Nephron progenitor cell (in vitro differentiated cells): ENCODE results near the gene MYBL2.
"Not testable (repeated sequence)": the region's sequence is repeated elsewhere in the genome, so short reads cannot be mapped to it uniquely, and the experiment has no call there.

ENCODE experiments used
- DNase-seq: peaks from one replicate; pipeline ENCODE4 v3.0.0; 2021
- H3K27ac Mint-ChIP-seq: 2 replicates; pipeline ENCODE4 v1.8.0; 2021; ENCODE audit warnings: mild to moderate bottlenecking, moderate library complexity, mixed read lengths
- H3K27me3 Mint-ChIP-seq: 2 replicates; pipeline ENCODE4 v1.8.0; 2021; ENCODE audit warnings: mild to moderate bottlenecking, low read depth, mixed read lengths; ENCODE audit not compliant: poor library complexity
- H3K36me3 Mint-ChIP-seq: 2 replicates; pipeline ENCODE4 v1.8.0; 2021; ENCODE audit warnings: low read depth, mixed read lengths
- H3K4me1 Mint-ChIP-seq: 2 replicates; pipeline ENCODE4 v1.8.0; 2021; ENCODE audit warnings: mixed read lengths
- H3K4me3 Mint-ChIP-seq: 2 replicates; pipeline ENCODE4 v1.8.0; 2021; ENCODE audit warnings: mild to moderate bottlenecking, moderate library complexity, mixed read lengths
- H3K9me3 Mint-ChIP-seq: 2 replicates; pipeline ENCODE4 v1.8.0; 2021; ENCODE audit warnings: mild to moderate bottlenecking, moderate library complexity, mixed read lengths
- CTCF ChIP-seq: fragments of 200-600 bp; sonication (generic); IDR thresholded peaks from 2 replicates; pipeline ENCODE4 v1.5.0; 2021; ENCODE audit warnings: antibody characterized with exemption

MYBL2 gene

GRCh38 chr20:43751167-43752050 is 84.5 kb downstream of the MYBL2 start:
- DNase-seq = no peak
- Mint-ChIP-seq H3K27ac (no peak overlapping the region), H3K27me3 (peaks cover 25% of the 10 kb centered on the region), H3K4me3 (no peak overlapping the region), H3K36me3 (no peaks in the 10 kb centered on the region), H3K9me3 (peaks cover 5% of the 10 kb centered on the region), H3K4me1 (peaks cover 4% of the 10 kb centered on the region)
- TF ChIP-seq CTCF = no peak

- Mint-ChIP-seq H3K4me3 (no peak overlapping the region), H3K27me3 (peaks cover 27% of the 10 kb centered on the region), H3K27ac (no peak overlapping the region), H3K4me1 (no peaks in the 10 kb centered on the region), H3K36me3 (no peaks in the 10 kb centered on the region), H3K9me3 (peaks cover 5% of the 10 kb centered on the region)
- TF ChIP-seq CTCF = no peak
- DNase-seq = no peak
Measured at GRCh38 chr20:43752051-43752360, 85.1 kb downstream of the MYBL2 start.

- Mint-ChIP-seq H3K4me3 (no peak overlapping the region), H3K36me3 (no peaks in the 10 kb centered on the region), H3K27ac (no peak overlapping the region), H3K27me3 (peaks cover 27% of the 10 kb centered on the region), H3K9me3 (peaks cover 5% of the 10 kb centered on the region), H3K4me1 (no peaks in the 10 kb centered on the region)
- no peak for TF ChIP-seq CTCF
- DNase-seq = no peak
Measured at GRCh38 chr20:43752561-43753301, 85.8 kb downstream of the MYBL2 start.

GRCh38 chr20:43755390-43755789 is 88.5 kb downstream of the MYBL2 start:
- Mint-ChIP-seq H3K36me3 (no peaks in the 10 kb centered on the region), H3K4me3 (no peak overlapping the region), H3K27ac (no peak overlapping the region), H3K4me1 (no peaks in the 10 kb centered on the region), H3K9me3 (peaks cover 5% of the 10 kb centered on the region), H3K27me3 (peaks cover 26% of the 10 kb centered on the region)
- no peak for DNase-seq
- no peak for TF ChIP-seq CTCF

GRCh38 chr20:43755851-43756250 is 88.9 kb downstream of the MYBL2 start:
- Mint-ChIP-seq H3K4me1 (no peaks in the 10 kb centered on the region), H3K9me3 (peaks cover 5% of the 10 kb centered on the region), H3K27me3 (peaks cover 22% of the 10 kb centered on the region), H3K4me3 (no peak overlapping the region), H3K27ac (no peak overlapping the region), H3K36me3 (no peaks in the 10 kb centered on the region)
- DNase-seq = no peak
- no peak for TF ChIP-seq CTCF

- not testable (repeated sequence) for H3K27ac Mint-ChIP-seq, H3K4me1 Mint-ChIP-seq, DNase-seq, H3K36me3 Mint-ChIP-seq, H3K4me3 Mint-ChIP-seq, H3K9me3 Mint-ChIP-seq
- H3K27me3 Mint-ChIP-seq = peaks cover 18% of the 10 kb centered on the region
Measured at GRCh38 chr20:43757888-43758287, 91.0 kb downstream of the MYBL2 start.
